CD4-positive, alpha-beta memory T cell (primary cell): ENCODE data around the gene SYT17. TPM values are rescaled to one million over a fixed set of nuclear protein-coding genes. Genes with fewer than 3 reads are reported as not detected.
A peak's percentile ranks its signal among the peaks of the same experiment; 100 is the strongest.

Experiments used
- CTCF ChIA-PET: fragments of 350-600 bp; sonication (Branson Sonifier 250); formaldehyde crosslinking; loops from one replicate; lab custom pipeline; 2021; ENCODE audit warnings: inconsistent platforms; ENCODE audit not compliant: partially characterized antibody; lab: Charles Lee
- POLR2A ChIA-PET: fragments of 350-600 bp; sonication (Branson Sonifier 250); formaldehyde crosslinking; loops from one replicate; lab custom pipeline; 2021; ENCODE audit not compliant: partially characterized antibody; lab: Charles Lee
- DNase-seq, 5 donors: peaks; one replicate each; pipeline versions ENCODE4 v3.0.0 to v3.0.0-alpha.2; 2020 to 2022; ENCODE audit warnings: mixed read lengths in 1 of 5
- H3K27ac ChIP-seq: one replicate; pipeline ENCODE4 v1.7.0; 2013; ENCODE audit warnings: low read depth, low read length
- H3K27me3 ChIP-seq: 2 replicates; pipeline ENCODE4 v1.7.0; 2013; ENCODE audit warnings: mild to moderate bottlenecking, low read length, moderate library complexity; ENCODE audit not compliant: insufficient read depth
- H3K36me3 ChIP-seq: 2 replicates; pipeline ENCODE4 v1.7.0; 2013; ENCODE audit warnings: mild to moderate bottlenecking, low read length, moderate library complexity; ENCODE audit not compliant: insufficient read depth
- H3K4me1 ChIP-seq: 2 replicates; pipeline ENCODE4 v1.7.0; 2013; ENCODE audit warnings: mild to moderate bottlenecking, low read length, moderate library complexity; ENCODE audit not compliant: insufficient read depth
- H3K4me3 ChIP-seq, 2 donors: one replicate each; pipeline ENCODE4 v1.7.0; 2013; ENCODE audit warnings: low read length in 2 of 2, mild to moderate bottlenecking in 1 of 2
- H3K9me3 ChIP-seq, 2 donors: one replicate each; pipeline ENCODE4 v1.7.0; 2013; ENCODE audit warnings: low read length in 2 of 2, control low read depth in 1 of 2; ENCODE audit not compliant: control insufficient read depth in 1 of 2
- H3K27ac Mint-ChIP-seq, 7 donors: one replicate each; pipeline ENCODE4 v1.8.0; 2020 to 2021; ENCODE audit warnings: mixed read lengths in 7 of 7, mild to moderate bottlenecking in 6 of 7, inconsistent platforms in 3 of 7, moderate library complexity in 3 of 7
- H3K27me3 Mint-ChIP-seq, 2 donors: one replicate each; pipeline ENCODE4 v1.8.0; 2020 to 2021; ENCODE audit warnings: mixed read lengths in 2 of 2
- H3K36me3 Mint-ChIP-seq, 2 donors: one replicate each; pipeline ENCODE4 v1.8.0; 2020 to 2021; ENCODE audit warnings: mixed read lengths in 2 of 2, inconsistent platforms in 1 of 2, mild to moderate bottlenecking in 1 of 2
- H3K4me1 Mint-ChIP-seq, 4 donors: one replicate each; pipeline ENCODE4 v1.8.0; 2020 to 2021; ENCODE audit warnings: mixed read lengths in 4 of 4, mild to moderate bottlenecking in 1 of 4
- H3K4me3 Mint-ChIP-seq, 8 donors: one replicate each; pipeline ENCODE4 v1.8.0; 2020 to 2021; ENCODE audit warnings: mixed read lengths in 8 of 8, mild to moderate bottlenecking in 7 of 8, moderate library complexity in 6 of 8, inconsistent platforms in 3 of 8
- H3K9me3 Mint-ChIP-seq, 8 donors: one replicate each; pipeline ENCODE4 v1.8.0; 2020 to 2021; ENCODE audit warnings: mixed read lengths in 8 of 8, mild to moderate bottlenecking in 5 of 8, inconsistent platforms in 3 of 8, moderate library complexity in 1 of 8
- intact Hi-C: fragments of 100-400 bp; cut with micrococcal nuclease; formaldehyde crosslinking; loops from one replicate; pipeline ENCODE4 v1.15.1; 2023
- polyA plus RNA-seq, 2 donors: library from polyadenylated mRNA; unstranded; fragments of 300-500 nt; fragmentation: Illumina TruSeq; gene quantifications; one replicate each; pipeline ENCODE4 v1.2.3, GENCODE V29; 2021
- total RNA-seq, 2 experiments: library from RNA; stranded (reverse); gene quantifications; one replicate each; pipeline ENCODE4 v1.2.3, GENCODE V29; 2021

The SYT17 gene
- total and polyA plus RNA-seq, 4 experiments from 2014 or later, result not detected

DNA sequence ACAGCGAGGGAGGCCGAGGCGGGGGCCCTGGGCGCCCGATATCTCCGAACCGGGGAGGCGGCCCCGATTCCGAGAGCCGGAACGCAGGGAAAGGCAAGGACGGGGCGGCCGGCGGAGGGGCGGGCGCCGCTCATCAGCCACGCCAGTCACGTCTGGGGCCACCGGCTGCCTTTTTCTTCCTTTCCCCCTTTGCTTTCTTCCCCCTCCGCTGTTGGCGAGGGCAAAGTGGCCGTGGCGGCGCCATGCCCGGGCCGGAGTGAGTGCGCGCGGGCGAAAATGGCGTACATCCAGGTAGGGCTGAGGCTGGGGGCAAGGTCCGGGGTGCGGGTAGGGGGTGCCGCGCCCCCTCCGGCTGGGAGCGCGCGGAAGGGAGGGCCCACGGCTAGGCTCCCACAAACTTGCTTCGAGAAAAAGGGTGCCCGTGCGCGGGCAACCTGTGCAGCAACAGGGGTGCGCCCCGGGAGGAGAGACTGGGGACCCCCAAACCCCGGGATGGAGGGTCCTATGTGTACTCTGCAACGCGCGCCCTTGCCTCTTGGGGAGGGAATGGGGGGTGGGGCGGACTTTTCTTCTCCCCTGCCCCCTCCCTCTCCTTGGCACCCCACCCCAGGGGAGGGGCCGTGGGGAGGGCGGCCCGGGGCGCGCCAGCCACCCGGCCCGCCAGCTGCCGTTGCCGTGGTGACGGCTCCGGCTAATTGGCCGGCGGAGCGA lies 486 bp downstream of the SYT17 start:
- no peak overlapping the region for H3K4me3 ChIP-seq
- Mint-ChIP-seq H3K27ac (no peak overlapping the region), H3K9me3 (peaks cover 0 to 1% (median 0%) of the 10 kb centered on the region in 8 donors), H3K4me3 (no peak overlapping the region), H3K27me3 (peaks cover 8 to 24% of the 10 kb centered on the region in 2 donors), H3K36me3 (peaks cover 0 to 3% of the 10 kb centered on the region in 2 donors), H3K4me1 (peaks cover 0 to 5% (median 1%) of the 10 kb centered on the region in 4 donors)
- H3K9me3 ChIP-seq, result no peaks in the 10 kb centered on the region
- no peak overlapping the region for H3K27ac ChIP-seq
- H3K36me3 ChIP-seq, result no peaks in the 10 kb centered on the region
- POLR2A ChIA-PET, result no interaction called here
- intact Hi-C loops, result no loop called here
- no peaks in the 10 kb centered on the region for H3K27me3 ChIP-seq
- no peak for DNase-seq
- CTCF ChIA-PET, result no interaction called here
- no peaks in the 10 kb centered on the region for H3K4me1 ChIP-seq

DNA sequence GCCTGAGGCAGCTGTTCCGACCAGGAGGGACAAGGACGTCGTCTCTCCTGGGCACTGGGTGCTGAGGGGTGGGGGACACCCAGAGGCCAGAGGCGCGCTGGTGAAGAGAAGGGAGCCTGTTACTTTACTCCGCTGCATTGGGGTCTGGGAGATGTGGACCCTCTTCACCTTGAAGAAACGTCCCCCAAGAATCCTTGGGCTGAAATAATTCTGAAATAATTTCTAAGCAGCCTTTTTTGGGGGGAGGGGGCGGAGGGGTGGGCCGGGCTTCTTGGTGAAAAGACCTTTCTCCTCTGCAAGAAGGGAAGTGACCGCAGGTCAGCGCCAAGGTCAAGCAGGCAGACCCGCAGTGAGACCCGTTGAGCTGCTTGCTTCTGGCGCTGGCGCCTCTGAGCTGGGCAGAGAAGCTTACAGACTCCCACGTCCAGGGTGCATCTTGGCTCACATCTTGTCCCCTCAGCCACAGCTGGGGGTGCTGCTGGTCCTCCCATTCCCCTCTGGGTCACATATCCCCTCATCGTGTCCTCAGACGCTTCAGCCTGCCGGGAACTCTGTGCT lies 1.1 kb downstream of the SYT17 start:
- Mint-ChIP-seq H3K27ac (no peak overlapping the region), H3K4me3 (peak overlapping the region in 1 of 8 donors; percentile 33), H3K9me3 (no peaks in the 10 kb centered on the region), H3K27me3 (peaks cover 8 to 30% of the 10 kb centered on the region in 2 donors), H3K36me3 (peaks cover 0 to 3% of the 10 kb centered on the region in 2 donors), H3K4me1 (peaks cover 0 to 5% (median 1%) of the 10 kb centered on the region in 4 donors)
- H3K27ac ChIP-seq, result no peak overlapping the region
- H3K4me3 ChIP-seq, result no peak overlapping the region
- no peaks in the 10 kb centered on the region for H3K4me1 ChIP-seq
- H3K9me3 ChIP-seq, result no peaks in the 10 kb centered on the region
- H3K27me3 ChIP-seq, result no peaks in the 10 kb centered on the region
- ChIA-PET CTCF (no interaction called here), POLR2A (no interaction called here)
- no peaks in the 10 kb centered on the region for H3K36me3 ChIP-seq
- intact Hi-C loops, result no loop called here
- DNase-seq, result no peak

DNA sequence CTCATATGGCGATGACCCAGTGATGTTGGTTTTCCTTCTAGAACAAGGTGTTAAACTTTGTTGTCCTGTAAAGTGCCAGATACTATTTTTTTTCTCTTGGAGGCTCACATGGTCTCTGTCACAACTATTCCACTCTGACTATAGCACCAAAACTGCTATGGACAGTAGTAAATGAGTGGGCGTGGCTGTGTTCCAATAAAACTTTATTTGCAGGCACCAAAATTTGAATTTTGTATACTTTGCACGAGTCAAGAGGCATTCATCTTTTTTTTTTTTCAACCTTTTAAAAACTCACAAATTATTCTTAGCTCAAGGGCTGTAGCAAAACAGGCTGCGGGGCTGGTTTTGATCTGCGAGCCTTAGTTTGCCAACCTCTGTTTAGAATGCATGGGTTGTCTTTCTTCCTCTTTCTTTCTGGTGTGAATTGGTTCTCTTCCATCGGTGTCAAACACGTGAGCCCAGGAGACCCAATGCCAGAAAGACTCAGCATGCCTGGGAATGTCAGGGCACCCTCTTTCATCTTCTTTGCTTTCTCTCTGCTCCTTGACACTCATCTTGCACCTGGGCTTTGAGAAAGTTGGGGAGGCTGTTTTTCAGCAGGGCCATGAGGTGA lies 2.1 kb downstream of the SYT17 start:
- Mint-ChIP-seq H3K36me3 (peaks cover 0 to 3% of the 10 kb centered on the region in 2 donors), H3K4me3 (no peak overlapping the region), H3K27ac (no peak overlapping the region), H3K4me1 (peaks cover 0 to 5% (median 1%) of the 10 kb centered on the region in 4 donors), H3K27me3 (peaks cover 8 to 33% of the 10 kb centered on the region in 2 donors), H3K9me3 (no peaks in the 10 kb centered on the region)
- no peaks in the 10 kb centered on the region for H3K9me3 ChIP-seq
- CTCF ChIA-PET, result no interaction called here
- H3K4me3 ChIP-seq, result no peak overlapping the region
- H3K27me3 ChIP-seq, result no peaks in the 10 kb centered on the region
- intact Hi-C loops, result no loop called here
- H3K27ac ChIP-seq, result no peak overlapping the region
- no peaks in the 10 kb centered on the region for H3K4me1 ChIP-seq
- POLR2A ChIA-PET, result no interaction called here
- no peak for DNase-seq
- no peaks in the 10 kb centered on the region for H3K36me3 ChIP-seq

DNA sequence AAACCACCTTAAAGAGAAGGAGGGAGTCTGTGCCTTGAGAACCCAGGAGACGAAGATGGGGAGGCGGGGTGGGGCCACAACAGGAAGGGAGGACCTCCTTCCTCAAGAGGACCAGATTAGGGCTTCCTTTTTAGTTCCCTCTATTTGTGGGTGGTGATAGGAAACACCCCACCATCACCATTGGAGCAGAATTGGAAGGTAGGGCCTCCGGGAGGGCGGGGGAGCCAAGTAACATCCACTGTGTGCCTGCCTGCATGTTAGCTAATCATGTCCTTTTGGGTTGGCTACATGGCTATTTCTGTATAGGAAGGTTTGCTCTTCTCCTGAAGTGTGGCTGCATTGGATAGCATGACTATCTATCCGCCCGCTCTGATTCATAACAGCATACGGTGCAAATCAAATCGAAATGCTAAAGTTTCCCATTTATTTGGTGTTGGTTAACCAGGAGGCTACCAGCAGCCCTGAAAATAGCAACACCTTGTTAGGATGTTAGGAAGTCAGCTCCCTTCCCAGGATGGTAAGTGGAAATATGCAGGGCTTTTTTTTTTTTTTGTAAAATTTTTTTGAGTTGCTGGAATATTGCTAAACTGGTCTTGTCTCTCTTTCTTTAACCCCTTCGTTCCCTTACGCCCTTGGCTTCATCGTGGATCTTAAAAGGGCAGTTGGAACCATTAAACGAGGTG lies 4.2 kb downstream of the SYT17 start:
- Histone ChIP-seq H3K4me1 (no peaks in the 10 kb centered on the region), H3K27me3 (no peaks in the 10 kb centered on the region), H3K9me3 (no peaks in the 10 kb centered on the region), H3K36me3 (no peaks in the 10 kb centered on the region), H3K4me3 (no peak overlapping the region), H3K27ac (no peak overlapping the region)
- no peak for DNase-seq
- peaks cover 9 to 35% of the 10 kb centered on the region in 2 donors for H3K27me3 Mint-ChIP-seq
- peaks cover 0 to 5% (median 1%) of the 10 kb centered on the region in 4 donors for H3K4me1 Mint-ChIP-seq
- no peak overlapping the region for H3K27ac Mint-ChIP-seq
- peaks cover 0 to 3% of the 10 kb centered on the region in 2 donors for H3K36me3 Mint-ChIP-seq
- no peaks in the 10 kb centered on the region for H3K9me3 Mint-ChIP-seq
- POLR2A ChIA-PET, result no interaction called here
- intact Hi-C loops, result no loop called here
- CTCF ChIA-PET, result no interaction called here
- H3K4me3 Mint-ChIP-seq, result no peak overlapping the region

DNA sequence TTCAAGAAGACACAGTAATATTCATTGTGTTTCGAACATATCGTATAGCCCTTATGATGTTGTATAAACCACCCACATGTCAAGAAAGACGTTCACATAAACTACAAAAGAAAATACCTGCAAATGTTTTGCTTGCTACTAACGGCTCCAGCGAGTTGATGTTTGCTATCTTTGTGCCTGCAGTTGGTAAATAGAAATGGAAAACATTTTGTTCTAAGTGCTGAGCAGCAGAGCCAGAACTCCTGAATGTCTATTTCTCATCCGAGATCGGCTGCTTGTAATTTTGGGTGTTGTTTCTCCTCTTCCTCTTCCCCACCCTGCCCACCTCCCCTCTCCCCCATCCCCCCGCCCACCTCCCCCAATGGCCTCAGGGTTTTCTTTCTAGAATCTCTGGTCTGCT lies 5.0 kb downstream of the SYT17 start:
- H3K27ac Mint-ChIP-seq, result no peak overlapping the region

DNA sequence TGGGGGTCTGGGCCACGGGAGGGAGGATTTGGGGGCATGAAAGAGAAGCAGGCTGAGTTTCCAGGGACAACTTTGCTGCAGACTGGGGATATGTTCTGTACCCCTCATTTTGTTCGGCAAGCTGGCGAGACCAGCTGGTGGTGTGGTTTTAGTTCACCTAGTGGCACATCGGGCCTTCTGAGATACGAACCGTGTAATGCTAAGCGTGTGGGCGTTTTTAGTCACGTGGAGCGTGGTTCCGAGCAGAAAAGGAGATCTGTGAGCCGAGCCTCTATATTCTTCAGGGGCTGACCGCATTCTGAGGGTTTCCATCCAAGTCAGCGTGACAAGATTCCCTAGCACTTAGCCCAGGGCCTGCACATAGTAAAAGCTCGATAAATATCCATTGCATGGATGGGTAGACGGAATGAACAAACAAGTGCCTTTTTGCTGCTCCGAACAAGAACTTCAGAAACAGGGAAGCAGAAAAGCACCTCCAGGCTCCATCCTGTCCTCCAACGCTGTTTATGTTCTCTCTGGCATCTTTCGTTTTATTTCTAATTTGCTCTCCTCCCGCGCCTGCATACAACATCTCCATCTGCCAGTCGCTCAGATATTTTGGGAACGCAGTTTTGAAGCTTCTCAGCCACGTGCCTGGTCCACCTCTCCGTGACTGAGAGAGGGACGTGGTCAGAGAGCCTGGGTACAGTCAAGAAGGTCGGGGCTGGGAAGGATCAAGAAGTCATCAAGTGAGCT lies 5.8 kb downstream of the SYT17 start:
- Mint-ChIP-seq H3K9me3 (no peaks in the 10 kb centered on the region), H3K27ac (no peak overlapping the region), H3K4me3 (no peak overlapping the region), H3K27me3 (peaks cover 9 to 35% of the 10 kb centered on the region in 2 donors), H3K36me3 (peaks cover 0 to 3% of the 10 kb centered on the region in 2 donors), H3K4me1 (peaks cover 0 to 5% (median 1%) of the 10 kb centered on the region in 4 donors)
- Histone ChIP-seq H3K36me3 (no peaks in the 10 kb centered on the region), H3K4me1 (no peaks in the 10 kb centered on the region), H3K4me3 (no peak overlapping the region), H3K9me3 (no peaks in the 10 kb centered on the region), H3K27me3 (no peaks in the 10 kb centered on the region), H3K27ac (no peak overlapping the region)
- ChIA-PET POLR2A (no interaction called here), CTCF (no interaction called here)
- intact Hi-C loops, result no loop called here
- DNase-seq, result no peak

More for the DNA sequence above, 5.0 kb downstream of the SYT17 start:
- Mint-ChIP-seq H3K4me1 (peaks cover 0 to 5% (median 1%) of the 10 kb centered on the region in 4 donors), H3K36me3 (peaks cover 0 to 3% of the 10 kb centered on the region in 2 donors), H3K9me3 (no peaks in the 10 kb centered on the region), H3K27me3 (peaks cover 9 to 35% of the 10 kb centered on the region in 2 donors), H3K4me3 (no peak overlapping the region)
- intact Hi-C loops, result no loop called here
- Histone ChIP-seq H3K4me1 (no peaks in the 10 kb centered on the region), H3K9me3 (no peaks in the 10 kb centered on the region), H3K27ac (no peak overlapping the region), H3K36me3 (no peaks in the 10 kb centered on the region), H3K27me3 (no peaks in the 10 kb centered on the region), H3K4me3 (no peak overlapping the region)
- DNase-seq, result no peak
- ChIA-PET CTCF (no interaction called here), POLR2A (no interaction called here)
